Activated CD4-positive, alpha-beta T cell treated with anti-CD3 and anti-CD28 coated beads, Interleukin-2, amount 10 ng/mL, durations not matched to agents 7 days and 5 days (primary cell): ENCODE measurements around the gene FTHL17. TPM values are rescaled to one million over a fixed set of nuclear protein-coding genes. Genes with fewer than 3 reads are reported as not detected.
A peak's percentile ranks its signal among the peaks of the same experiment; 100 is the strongest.

Source experiments
- CTCF ChIA-PET: fragments of 350-600 bp; sonication (Branson Sonifier 250); formaldehyde crosslinking; loops from one replicate; lab custom pipeline; 2021; ENCODE audit warnings: antibody characterized with exemption; lab: Charles Lee
- POLR2A ChIA-PET: fragments of 350-600 bp; sonication (Branson Sonifier 250); formaldehyde crosslinking; loops from one replicate; lab custom pipeline; 2021; ENCODE audit warnings: antibody characterized with exemption; lab: Charles Lee
- DNase-seq: peaks from one replicate; pipeline ENCODE4 v3.0.0-alpha.2; 2020
- H3K27ac Mint-ChIP-seq: one replicate; pipeline ENCODE4 v1.8.0; 2021; ENCODE audit warnings: mild to moderate bottlenecking, moderate library complexity, mixed read lengths
- H3K27me3 Mint-ChIP-seq: one replicate; pipeline ENCODE4 v1.8.0; 2021; ENCODE audit warnings: mixed read lengths
- H3K36me3 Mint-ChIP-seq: one replicate; pipeline ENCODE4 v1.8.0; 2021; ENCODE audit warnings: low read depth, mixed read lengths
- H3K4me1 Mint-ChIP-seq: one replicate; pipeline ENCODE4 v1.8.0; 2021; ENCODE audit warnings: mixed read lengths
- H3K4me3 Mint-ChIP-seq: one replicate; pipeline ENCODE4 v1.8.0; 2021; ENCODE audit warnings: mild to moderate bottlenecking, moderate library complexity, mixed read lengths
- H3K9me3 Mint-ChIP-seq: one replicate; pipeline ENCODE4 v1.8.0; 2021; ENCODE audit warnings: mixed read lengths
- total RNA-seq, 2 experiments: library from RNA; stranded (reverse); gene quantifications; one replicate each; pipeline ENCODE4 v1.2.3, GENCODE V29; 2021

The FTHL17 gene
- total RNA-seq, 2 experiments from 2014 or later, result not detected

DNA sequence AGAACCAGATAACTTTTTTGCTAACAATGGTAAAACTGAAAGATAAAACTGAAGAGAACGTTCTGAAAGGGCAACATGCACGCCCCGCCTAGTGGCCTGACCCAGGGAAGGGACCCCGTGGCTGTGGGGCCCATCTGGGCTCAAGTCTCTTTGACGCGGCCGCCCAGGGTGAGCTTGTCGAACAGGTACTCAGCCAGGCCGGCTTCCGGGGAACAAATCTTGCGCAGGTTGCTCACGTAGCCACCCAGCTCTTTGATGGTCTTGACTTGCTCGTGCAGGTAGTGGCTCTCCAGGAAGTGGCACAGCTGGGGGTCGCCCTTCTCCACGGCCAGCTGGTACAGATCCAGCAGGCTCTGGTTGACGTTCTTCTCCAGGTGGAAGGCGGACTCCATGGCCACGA is 579 bp downstream of the FTHL17 start:
- peaks cover 7% of the 10 kb centered on the region for H3K9me3 Mint-ChIP-seq
- no peak overlapping the region for H3K27ac Mint-ChIP-seq
- ChIA-PET POLR2A (no interaction called here), CTCF (interaction anchor here (2.4 kb wide), 1 partner anchor 32 kb away, joined by 6 read pairs; no protein-coding TSS in a partner anchor)
- no peak overlapping the region for H3K4me3 Mint-ChIP-seq
- H3K36me3 Mint-ChIP-seq, result no peaks in the 10 kb centered on the region
- no peaks in the 10 kb centered on the region for H3K27me3 Mint-ChIP-seq
- peaks cover 4% of the 10 kb centered on the region for H3K4me1 Mint-ChIP-seq
- no peak for DNase-seq

DNA sequence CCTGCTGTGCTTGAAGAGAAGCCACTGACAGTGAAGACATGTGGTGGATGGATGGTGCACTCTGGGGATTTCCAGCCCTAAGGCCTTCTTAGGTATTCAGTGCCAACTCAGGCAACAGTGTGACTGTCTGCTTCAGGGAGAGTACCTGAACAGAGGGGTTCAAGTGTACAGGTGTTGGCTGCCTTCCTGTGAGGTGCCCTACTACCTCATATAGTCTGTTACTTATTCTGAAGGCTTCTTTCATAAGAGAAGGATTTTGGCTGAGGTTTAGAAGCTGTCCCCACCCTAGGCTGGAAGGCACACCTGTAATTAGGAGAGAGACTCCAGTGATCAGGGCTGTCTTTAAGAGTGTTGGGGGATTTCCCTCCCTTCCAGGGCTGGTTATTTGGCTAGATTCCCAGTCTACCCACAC is 1.8 kb downstream of the FTHL17 start:
- peaks cover 4% of the 10 kb centered on the region for H3K4me1 Mint-ChIP-seq
- ChIA-PET POLR2A (interaction anchor here (0.5 kb wide), 1 partner anchor 138 kb away, joined by 3 read pairs; no protein-coding TSS in a partner anchor), CTCF (interaction anchor here (2.4 kb wide), 1 partner anchor 31 kb away, joined by 6 read pairs; no protein-coding TSS in a partner anchor)
- H3K9me3 Mint-ChIP-seq, result peaks cover 6% of the 10 kb centered on the region
- DNase-seq, result no peak
- no peak overlapping the region for H3K27ac Mint-ChIP-seq
- no peak overlapping the region for H3K4me3 Mint-ChIP-seq
- H3K27me3 Mint-ChIP-seq, result no peaks in the 10 kb centered on the region
- no peaks in the 10 kb centered on the region for H3K36me3 Mint-ChIP-seq

DNA sequence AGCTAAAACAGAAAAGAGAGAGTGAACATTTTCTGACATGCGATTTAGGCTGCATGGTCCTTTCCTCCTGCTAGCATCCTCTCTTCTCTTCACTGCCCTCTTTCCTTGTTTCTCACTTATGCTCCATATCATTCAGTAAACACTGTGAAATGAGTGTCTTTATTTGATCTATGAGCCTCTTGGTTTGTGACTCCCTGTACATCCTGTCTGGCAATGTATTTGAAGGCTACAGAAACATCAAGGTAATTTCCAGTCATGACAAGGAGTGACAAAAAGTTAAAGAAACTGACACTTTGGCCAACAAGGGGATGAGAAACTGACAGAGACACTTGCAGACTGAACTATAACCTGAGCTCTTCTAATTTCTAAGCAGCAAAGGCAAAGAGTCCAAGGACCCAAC is 8.7 kb downstream of the FTHL17 start:
- H3K4me3 Mint-ChIP-seq, result no peak overlapping the region
- no peaks in the 10 kb centered on the region for H3K27me3 Mint-ChIP-seq
- CTCF ChIA-PET, result interaction anchor here (0.9 kb wide), 1 partner anchor 34 kb away, joined by 3 read pairs; no protein-coding TSS in a partner anchor
- H3K4me1 Mint-ChIP-seq, result peaks cover 5% of the 10 kb centered on the region
- POLR2A ChIA-PET, result no interaction called here
- DNase-seq, result no peak
- H3K36me3 Mint-ChIP-seq, result no peaks in the 10 kb centered on the region
- H3K9me3 Mint-ChIP-seq, result no peaks in the 10 kb centered on the region
- no peak overlapping the region for H3K27ac Mint-ChIP-seq

- no peak overlapping the region for H3K27ac Mint-ChIP-seq
- DNase-seq, result no peak
Observed at GRCh38 chrX:31061091-31061490, 10.8 kb downstream of the FTHL17 start.

GRCh38 chrX:31060016-31060415 is 11.8 kb downstream of the FTHL17 start:
- no peaks in the 10 kb centered on the region for H3K36me3 Mint-ChIP-seq
- no peaks in the 10 kb centered on the region for H3K27me3 Mint-ChIP-seq
- H3K4me3 Mint-ChIP-seq, result no peak overlapping the region
- no peak for DNase-seq
- ChIA-PET POLR2A (no interaction called here), CTCF (no interaction called here)
- peaks cover 1% of the 10 kb centered on the region for H3K9me3 Mint-ChIP-seq
- H3K27ac Mint-ChIP-seq, result no peak overlapping the region
- peaks cover 5% of the 10 kb centered on the region for H3K4me1 Mint-ChIP-seq

More at GRCh38 chrX:31061091-31061490, 10.8 kb downstream of the FTHL17 start:
- no peaks in the 10 kb centered on the region for H3K27me3 Mint-ChIP-seq
- H3K9me3 Mint-ChIP-seq, result no peaks in the 10 kb centered on the region
- CTCF ChIA-PET, result no interaction called here
- no peak overlapping the region for H3K4me3 Mint-ChIP-seq
- H3K36me3 Mint-ChIP-seq, result no peaks in the 10 kb centered on the region
- H3K4me1 Mint-ChIP-seq, result peaks cover 5% of the 10 kb centered on the region
- POLR2A ChIA-PET, result no interaction called here

- CTCF ChIA-PET, result interaction anchor here (0.6 kb wide), 1 partner anchor 189 kb away, joined by 3 read pairs; no protein-coding TSS in a partner anchor
- no peaks in the 10 kb centered on the region for H3K27me3 Mint-ChIP-seq
- no peak overlapping the region for H3K27ac Mint-ChIP-seq
- peaks cover 2% of the 10 kb centered on the region for H3K9me3 Mint-ChIP-seq
- peaks cover 5% of the 10 kb centered on the region for H3K4me1 Mint-ChIP-seq
- no peaks in the 10 kb centered on the region for H3K36me3 Mint-ChIP-seq
- no peak overlapping the region for H3K4me3 Mint-ChIP-seq
- DNase-seq, result no peak
- POLR2A ChIA-PET, result no interaction called here
Observed at GRCh38 chrX:31058284-31058683, 13.6 kb downstream of the FTHL17 start.

DNA sequence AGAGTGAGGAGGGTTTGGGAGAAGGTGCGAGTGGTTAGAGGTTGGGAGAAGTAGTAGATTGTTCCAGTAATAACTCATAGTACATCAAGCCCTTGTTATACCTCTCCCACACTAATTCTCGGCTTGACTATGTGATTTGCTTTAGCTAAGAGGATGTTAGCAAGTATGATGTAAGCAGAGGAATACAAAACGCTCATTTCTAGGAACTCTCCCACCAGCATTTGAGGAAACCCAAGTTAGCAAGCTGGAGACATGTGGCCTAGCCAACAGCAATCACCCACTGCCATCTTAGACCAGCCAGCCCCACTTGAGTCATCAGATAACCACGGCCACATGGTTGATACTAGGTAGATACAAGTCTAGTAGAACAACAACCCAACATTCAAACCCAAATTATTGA is 14.2 kb downstream of the FTHL17 start:
- H3K36me3 Mint-ChIP-seq, result no peaks in the 10 kb centered on the region
- POLR2A ChIA-PET, result no interaction called here
- no peak overlapping the region for H3K4me3 Mint-ChIP-seq
- peaks cover 2% of the 10 kb centered on the region for H3K4me1 Mint-ChIP-seq
- no peak for DNase-seq
- peaks cover 2% of the 10 kb centered on the region for H3K9me3 Mint-ChIP-seq
- CTCF ChIA-PET, result interaction anchor here (0.7 kb wide), 2 partner anchors 37 to 43 kb away, joined by 3 to 4 read pairs; no protein-coding TSS in a partner anchor
- H3K27ac Mint-ChIP-seq, result no peak overlapping the region
- H3K27me3 Mint-ChIP-seq, result no peaks in the 10 kb centered on the region

- Mint-ChIP-seq H3K36me3 (no peaks in the 10 kb centered on the region), H3K27ac (no peak overlapping the region), H3K4me3 (no peak overlapping the region), H3K27me3 (no peaks in the 10 kb centered on the region), H3K9me3 (peaks cover 2% of the 10 kb centered on the region), H3K4me1 (peaks cover 2% of the 10 kb centered on the region)
- no peak for DNase-seq
- ChIA-PET POLR2A (no interaction called here), CTCF (interaction anchor here (0.7 kb wide), 2 partner anchors 38 to 43 kb away, joined by 3 to 4 read pairs; no protein-coding TSS in a partner anchor)
Observed at GRCh38 chrX:31057291-31057690, 14.6 kb downstream of the FTHL17 start.

DNA sequence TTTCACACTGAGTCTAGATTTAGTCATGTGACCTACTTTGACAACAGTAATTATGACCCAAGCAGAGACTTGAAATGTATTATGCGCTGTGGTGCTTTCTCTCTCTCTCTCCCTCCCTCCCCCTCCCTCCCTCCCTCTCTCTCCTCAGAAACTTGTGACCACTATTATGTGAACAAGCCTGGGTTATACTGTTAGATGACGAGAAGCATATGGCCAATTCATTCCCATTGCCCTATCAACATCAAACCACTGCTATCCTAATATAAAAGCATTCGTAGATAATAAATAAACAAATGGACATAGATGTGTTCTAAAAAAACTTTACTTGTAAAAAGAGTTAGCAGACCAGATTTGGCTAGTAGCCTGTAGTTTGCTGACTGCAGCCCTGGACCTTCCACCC is 18.2 kb downstream of the FTHL17 start:
- ChIA-PET POLR2A (no interaction called here), CTCF (no interaction called here)
- H3K27ac Mint-ChIP-seq, result no peak overlapping the region
- DNase-seq, result no peak
- H3K27me3 Mint-ChIP-seq, result no peaks in the 10 kb centered on the region
- no peak overlapping the region for H3K4me3 Mint-ChIP-seq
- no peaks in the 10 kb centered on the region for H3K4me1 Mint-ChIP-seq
- peaks cover 2% of the 10 kb centered on the region for H3K9me3 Mint-ChIP-seq
- H3K36me3 Mint-ChIP-seq, result no peaks in the 10 kb centered on the region

DNA sequence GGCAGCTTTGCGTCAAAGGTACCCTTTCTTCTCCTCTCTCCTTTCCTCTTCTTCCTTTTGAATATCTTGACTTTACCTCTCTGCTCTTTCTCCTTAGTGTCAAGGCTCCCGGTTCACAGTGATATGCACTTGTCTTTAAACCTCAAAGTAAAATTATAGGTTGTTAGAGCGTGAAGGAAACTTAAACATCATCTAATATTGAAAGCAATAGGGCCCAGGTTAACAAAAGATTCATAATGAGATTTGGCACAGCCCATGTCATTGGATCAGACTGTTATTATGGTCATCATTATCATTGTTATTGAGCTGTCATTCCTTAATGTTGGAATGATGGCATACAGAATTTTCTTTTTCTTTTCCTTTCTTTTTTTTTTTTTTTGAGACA is 32.5 kb downstream of the FTHL17 start:
- CTCF ChIA-PET, result interaction anchor here (1.0 to 2.5 kb wide), 3 partner anchors 8 to 32 kb away, joined by 3 to 10 read pairs (median 6); partner anchors contain the start of gene FTHL17
- Mint-ChIP-seq H3K9me3 (no peaks in the 10 kb centered on the region), H3K4me3 (no peak overlapping the region), H3K4me1 (peaks cover 5% of the 10 kb centered on the region), H3K36me3 (no peaks in the 10 kb centered on the region), H3K27ac (no peak overlapping the region), H3K27me3 (no peaks in the 10 kb centered on the region)
- DNase-seq, result no peak
- POLR2A ChIA-PET, result no interaction called here

DNA sequence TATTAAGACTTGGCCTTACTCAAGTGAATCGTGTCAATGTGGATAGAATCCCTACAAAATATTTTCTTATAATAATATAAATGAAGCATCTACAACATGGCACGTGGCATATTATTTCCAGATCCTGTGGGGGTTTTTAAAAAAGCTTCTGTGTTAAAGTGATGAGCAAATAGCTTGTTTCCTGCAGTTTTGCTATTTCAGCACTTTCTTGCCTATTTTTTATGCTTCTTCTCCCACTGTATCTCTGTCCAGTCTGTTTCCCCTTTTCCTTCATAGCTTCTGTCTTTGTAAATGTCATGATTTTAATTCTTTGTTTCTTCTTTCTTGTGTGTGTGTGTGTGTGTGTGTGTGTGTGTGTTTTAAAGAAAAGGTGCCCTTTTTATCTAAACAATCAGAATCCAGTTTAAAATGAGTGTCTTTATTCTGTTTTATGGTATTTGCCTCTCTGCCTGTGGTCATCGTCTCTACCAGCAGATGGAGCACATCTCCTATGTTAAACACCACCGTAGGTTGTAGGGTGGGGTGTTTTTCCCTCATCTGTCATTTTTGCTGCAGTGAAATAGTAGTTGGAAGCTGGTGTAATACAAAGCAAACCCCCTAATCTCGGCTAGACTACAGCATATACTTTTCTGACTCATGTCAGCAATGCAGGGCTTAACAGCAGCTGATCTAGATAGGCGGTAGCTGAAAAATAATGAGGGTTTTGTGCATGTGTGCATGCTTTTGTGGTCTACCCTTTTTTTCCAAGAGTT is 33.1 kb downstream of the FTHL17 start:
- H3K4me3 Mint-ChIP-seq, result no peak overlapping the region
- peak; percentile 26 for DNase-seq
- no peaks in the 10 kb centered on the region for H3K9me3 Mint-ChIP-seq
- POLR2A ChIA-PET, result no interaction called here
- H3K27ac Mint-ChIP-seq, result no peak overlapping the region
- peaks cover 5% of the 10 kb centered on the region for H3K4me1 Mint-ChIP-seq
- no peaks in the 10 kb centered on the region for H3K36me3 Mint-ChIP-seq
- H3K27me3 Mint-ChIP-seq, result no peaks in the 10 kb centered on the region
- CTCF ChIA-PET, result interaction anchor here (0.6 to 2.5 kb wide), 8 partner anchors 9 to 619 kb away, joined by 3 to 10 read pairs (median 4); partner anchors contain the start of gene FTHL17

- H3K9me3 Mint-ChIP-seq, result no peaks in the 10 kb centered on the region
- no peak overlapping the region for H3K4me3 Mint-ChIP-seq
- H3K27me3 Mint-ChIP-seq, result no peaks in the 10 kb centered on the region
- H3K36me3 Mint-ChIP-seq, result no peaks in the 10 kb centered on the region
- DNase-seq, result no peak
- peaks cover 5% of the 10 kb centered on the region for H3K4me1 Mint-ChIP-seq
- ChIA-PET CTCF (interaction anchor here (1.1 to 2.5 kb wide), 5 partner anchors 9 to 621 kb away, joined by 3 to 10 read pairs (median 6); no protein-coding TSS in a partner anchor), POLR2A (no interaction called here)
- H3K27ac Mint-ChIP-seq, result no peak overlapping the region
Observed at GRCh38 chrX:31036895-31037294, 34.9 kb downstream of the FTHL17 start.

DNA sequence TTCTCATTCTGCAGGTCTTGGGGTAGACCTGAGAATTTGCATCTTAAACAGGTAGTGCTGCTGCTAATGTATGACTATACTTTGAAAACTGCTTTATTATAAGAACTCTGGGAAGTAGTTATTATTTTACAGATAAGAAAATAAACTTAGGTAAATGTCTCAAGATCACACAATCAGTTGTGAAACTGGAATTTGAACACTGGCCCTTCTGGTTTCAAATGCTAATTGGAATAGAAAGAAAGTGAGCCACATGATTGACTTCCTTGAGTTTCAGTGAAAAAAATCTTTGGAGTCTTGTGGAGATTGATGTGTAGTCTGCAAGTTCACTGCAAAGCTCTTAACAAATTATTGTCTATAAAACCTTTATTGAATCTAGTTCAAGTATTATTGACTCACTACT is 44.5 kb downstream of the FTHL17 start:
- Mint-ChIP-seq H3K4me1 (no peaks in the 10 kb centered on the region), H3K9me3 (no peaks in the 10 kb centered on the region), H3K36me3 (no peaks in the 10 kb centered on the region), H3K27ac (no peak overlapping the region), H3K27me3 (peaks cover 9% of the 10 kb centered on the region), H3K4me3 (no peak overlapping the region)
- no peak for DNase-seq
- CTCF ChIA-PET, result interaction anchor here (1.5 kb wide), 1 partner anchor 10 kb away, joined by 4 read pairs; no protein-coding TSS in a partner anchor
- POLR2A ChIA-PET, result no interaction called here
